Parathyroid adenoma (tissue), 2 donors: Measurements from ENCODE around the gene SRGAP2C.
"Not testable (repeated sequence)": the region's sequence is repeated elsewhere in the genome, so short reads cannot be mapped to it uniquely, and the experiment has no call there.

Experiments
- H2AFZ ChIP-seq: fragments of 300-600 bp; sonication (generic); one replicate; pipeline ENCODE4 v1.7.0; 2017; ENCODE audit warnings: antibody characterized with exemption, mild to moderate bottlenecking
- H3K27ac ChIP-seq: fragments of 300-600 bp; sonication (generic); one replicate; pipeline ENCODE4 v1.7.0; 2017
- H3K27me3 ChIP-seq: fragments of 300-600 bp; sonication (generic); one replicate; pipeline ENCODE4 v1.7.0; 2017; ENCODE audit warnings: low read length; ENCODE audit not compliant: control insufficient read depth, insufficient read depth
- H3K36me3 ChIP-seq: fragments of 300-600 bp; sonication (generic); one replicate; pipeline ENCODE4 v1.7.0; 2017; ENCODE audit warnings: low read length; ENCODE audit not compliant: control insufficient read depth, insufficient read depth
- H3K4me1 ChIP-seq: fragments of 300-600 bp; sonication (generic); one replicate; pipeline ENCODE4 v1.7.0; 2017; ENCODE audit warnings: control low read depth
- H3K4me2 ChIP-seq: fragments of 300-600 bp; sonication (generic); one replicate; pipeline ENCODE4 v1.7.0; 2017; ENCODE audit warnings: low read length
- H3K4me3 ChIP-seq: fragments of 300-600 bp; sonication (generic); one replicate; pipeline ENCODE4 v1.7.0; 2017; ENCODE audit warnings: low read depth, low read length
- H3K79me2 ChIP-seq: fragments of 300-600 bp; sonication (generic); one replicate; pipeline ENCODE4 v1.7.0; 2017; ENCODE audit warnings: control low read depth
- H3K9ac ChIP-seq: fragments of 300-600 bp; sonication (generic); one replicate; pipeline ENCODE4 v1.7.0; 2017; ENCODE audit warnings: mild to moderate bottlenecking
- H3K9me3 ChIP-seq: fragments of 300-600 bp; sonication (generic); one replicate; pipeline ENCODE4 v1.7.0; 2017; ENCODE audit warnings: low read length; ENCODE audit not compliant: control insufficient read depth
- donor health status: primary hyperparathyroidism.

The SRGAP2C gene

DNA sequence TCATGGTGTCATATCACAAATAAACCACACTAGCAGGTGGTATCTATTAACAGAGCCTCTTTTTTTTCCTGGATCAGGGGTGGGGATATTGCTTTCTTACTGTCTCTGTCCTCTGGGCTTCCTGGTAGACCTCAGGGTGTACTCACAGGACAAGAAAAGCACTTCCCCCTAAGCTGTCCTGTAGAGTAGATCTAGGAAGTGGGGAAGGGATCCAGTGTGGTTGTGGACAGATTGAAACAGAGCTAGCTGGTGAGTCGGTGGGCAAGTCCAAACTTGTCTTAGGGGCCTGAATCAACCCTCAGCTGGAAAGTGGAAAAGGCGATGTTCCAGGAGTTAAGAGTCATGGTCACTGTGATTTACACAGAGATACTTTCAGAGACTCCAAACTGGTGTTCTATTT is 96.7 kb downstream of the SRGAP2C start:
- not testable (repeated sequence) for H3K9ac ChIP-seq, H3K27me3 ChIP-seq, H3K4me3 ChIP-seq, H3K4me1 ChIP-seq, H3K4me2 ChIP-seq, H2AFZ ChIP-seq, H3K79me2 ChIP-seq, H3K9me3 ChIP-seq, H3K36me3 ChIP-seq, H3K27ac ChIP-seq

DNA sequence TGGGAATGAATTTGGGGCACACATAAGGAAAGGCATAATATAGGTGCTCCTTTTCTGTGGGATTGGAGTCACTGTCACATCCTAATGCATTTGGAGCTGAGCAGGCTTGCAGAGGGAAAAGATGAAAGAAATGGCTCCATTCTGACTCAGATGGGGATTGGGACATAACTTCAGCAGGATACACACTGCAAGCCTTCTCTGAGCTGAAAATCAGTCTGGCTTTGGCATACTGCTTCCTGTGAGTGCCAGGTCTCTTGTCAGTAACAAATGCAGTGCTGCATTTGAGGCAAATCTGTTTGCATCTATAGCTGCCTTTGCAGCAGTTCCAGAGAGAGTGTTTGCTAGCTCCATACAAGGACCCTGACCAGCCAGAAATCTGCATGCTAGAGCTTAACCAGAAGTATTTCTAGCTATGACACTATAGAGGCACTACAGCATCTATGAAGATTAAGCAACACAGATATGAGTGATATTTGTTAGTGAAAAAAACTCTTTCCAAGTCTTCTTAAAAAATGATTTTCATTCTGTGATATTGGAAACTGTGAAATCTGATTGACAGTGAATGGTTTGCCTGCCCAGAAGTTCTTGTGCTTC is 98.9 kb downstream of the SRGAP2C start:
- not testable (repeated sequence) for H3K4me3 ChIP-seq, H3K27ac ChIP-seq

DNA sequence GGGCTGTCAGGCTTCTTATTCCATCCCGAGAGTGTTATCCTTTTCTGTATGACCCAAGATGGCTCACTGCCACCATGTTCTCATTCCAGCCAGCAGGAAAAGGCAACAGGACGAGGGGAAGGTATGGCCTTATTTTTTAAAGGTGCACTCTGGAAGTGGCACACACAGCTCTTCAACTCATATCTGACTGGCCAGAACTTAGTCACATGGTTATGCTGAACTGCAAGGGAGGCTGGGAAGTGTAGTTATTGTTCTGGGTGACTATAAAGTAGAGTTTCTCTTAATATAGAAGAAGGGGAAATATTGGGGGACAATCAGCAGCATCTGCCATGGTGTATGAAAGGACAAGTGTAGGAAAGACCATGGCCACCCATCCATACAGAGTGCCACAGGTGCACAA is 107.8 kb downstream of the SRGAP2C start:
- H3K9ac ChIP-seq, H3K27me3 ChIP-seq, H3K4me2 ChIP-seq, H3K79me2 ChIP-seq, H3K27ac ChIP-seq, H3K9me3 ChIP-seq, H3K36me3 ChIP-seq, H3K4me3 ChIP-seq, H2AFZ ChIP-seq, H3K4me1 ChIP-seq: not testable (repeated sequence)

More for the DNA sequence above, 98.9 kb downstream of the SRGAP2C start:
- H3K4me2 ChIP-seq, H3K27me3 ChIP-seq, H3K36me3 ChIP-seq, H3K9ac ChIP-seq, H3K9me3 ChIP-seq, H3K4me1 ChIP-seq, H2AFZ ChIP-seq, H3K79me2 ChIP-seq: not testable (repeated sequence)

DNA sequence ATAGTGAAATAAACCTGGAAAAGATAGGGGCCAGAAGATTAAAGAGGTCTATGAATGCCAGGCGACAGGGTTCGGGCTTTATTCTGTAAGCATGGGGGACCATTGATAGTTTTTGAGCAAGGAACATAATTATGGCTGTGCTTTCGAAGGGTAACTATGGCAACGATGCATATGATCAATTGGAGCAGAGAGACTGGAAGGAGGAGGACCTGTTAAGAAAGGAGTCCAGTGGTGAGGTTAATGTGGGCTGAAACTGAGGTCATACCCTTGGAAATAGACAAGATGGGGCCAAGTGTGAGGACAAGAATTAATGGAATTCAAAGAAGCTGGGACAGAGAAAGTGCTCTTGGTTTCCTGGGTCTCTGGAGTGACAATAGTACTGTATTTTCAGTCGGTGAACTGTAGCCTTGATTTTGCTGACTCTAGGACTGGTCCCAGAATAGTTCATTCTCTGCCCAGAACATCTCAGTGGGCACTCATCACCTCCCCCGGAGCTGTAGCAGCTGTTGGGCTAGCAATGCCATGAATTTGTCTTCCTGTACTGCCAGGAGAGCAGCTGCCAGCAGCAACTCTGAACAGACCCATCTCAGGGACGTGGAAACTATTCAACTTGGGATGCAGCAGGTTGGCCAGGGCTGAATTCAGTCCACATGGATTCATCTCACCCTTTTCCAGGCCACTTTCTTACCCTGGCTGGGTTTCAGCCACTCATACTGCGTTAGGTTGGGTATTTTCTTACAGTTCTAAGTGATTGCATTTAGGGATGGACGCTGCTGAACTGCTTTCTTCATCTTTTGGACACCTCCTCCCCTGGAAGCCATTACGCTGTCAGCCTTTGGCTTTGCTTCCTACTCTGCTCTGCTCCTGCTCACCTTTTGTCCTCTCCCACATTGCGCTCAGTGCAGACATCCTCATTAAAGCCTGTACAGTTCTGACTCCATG is 108.8 kb downstream of the SRGAP2C start:
- H3K9me3 ChIP-seq, H3K27ac ChIP-seq, H3K4me1 ChIP-seq, H2AFZ ChIP-seq, H3K4me2 ChIP-seq, H3K27me3 ChIP-seq, H3K9ac ChIP-seq, H3K79me2 ChIP-seq, H3K36me3 ChIP-seq, H3K4me3 ChIP-seq: not testable (repeated sequence)

DNA sequence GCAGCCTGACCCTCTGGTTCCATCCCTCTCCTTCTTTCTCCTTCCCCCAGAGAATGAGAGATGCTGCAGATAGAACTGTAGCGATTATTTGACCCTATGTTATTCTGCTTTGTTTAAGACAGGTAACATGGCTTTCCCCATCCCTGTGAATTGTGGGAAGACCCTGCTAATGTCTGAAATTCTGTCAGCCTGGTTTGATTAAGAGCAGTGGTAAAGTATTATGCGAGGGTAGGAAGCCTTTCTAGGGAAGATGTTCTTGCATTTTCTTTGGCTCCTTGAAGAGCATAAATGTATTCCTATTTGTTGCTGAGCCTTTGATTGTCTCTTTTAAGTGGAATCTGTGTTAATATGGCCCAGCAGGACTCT is 109.4 kb downstream of the SRGAP2C start:
- H3K27me3 ChIP-seq, H3K4me1 ChIP-seq, H3K79me2 ChIP-seq, H3K36me3 ChIP-seq, H3K27ac ChIP-seq, H3K9ac ChIP-seq, H2AFZ ChIP-seq, H3K4me3 ChIP-seq, H3K9me3 ChIP-seq, H3K4me2 ChIP-seq: not testable (repeated sequence)

DNA sequence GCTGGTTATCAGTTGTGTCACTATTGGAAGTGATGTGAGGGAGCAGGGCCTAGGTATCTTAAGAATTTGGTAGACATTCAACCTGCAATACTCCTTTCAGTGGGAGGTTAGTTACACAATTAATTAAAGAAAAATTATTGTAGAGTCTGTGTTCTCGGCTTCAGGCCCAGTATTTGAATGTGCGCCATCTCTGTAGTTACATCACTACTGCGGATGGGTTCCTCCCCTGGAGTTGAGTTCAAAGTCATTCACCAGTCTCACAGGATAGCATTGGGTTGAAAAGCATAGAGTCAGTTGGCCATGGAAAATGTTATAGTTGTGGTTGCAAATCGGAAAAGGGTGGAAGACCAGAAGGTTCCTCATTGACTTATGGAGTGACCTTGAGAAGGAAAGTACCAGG is 111.8 kb downstream of the SRGAP2C start:
- H3K4me3 ChIP-seq, H3K79me2 ChIP-seq, H3K4me2 ChIP-seq, H3K9me3 ChIP-seq, H3K36me3 ChIP-seq, H3K27me3 ChIP-seq, H3K4me1 ChIP-seq, H2AFZ ChIP-seq, H3K27ac ChIP-seq, H3K9ac ChIP-seq: not testable (repeated sequence)

DNA sequence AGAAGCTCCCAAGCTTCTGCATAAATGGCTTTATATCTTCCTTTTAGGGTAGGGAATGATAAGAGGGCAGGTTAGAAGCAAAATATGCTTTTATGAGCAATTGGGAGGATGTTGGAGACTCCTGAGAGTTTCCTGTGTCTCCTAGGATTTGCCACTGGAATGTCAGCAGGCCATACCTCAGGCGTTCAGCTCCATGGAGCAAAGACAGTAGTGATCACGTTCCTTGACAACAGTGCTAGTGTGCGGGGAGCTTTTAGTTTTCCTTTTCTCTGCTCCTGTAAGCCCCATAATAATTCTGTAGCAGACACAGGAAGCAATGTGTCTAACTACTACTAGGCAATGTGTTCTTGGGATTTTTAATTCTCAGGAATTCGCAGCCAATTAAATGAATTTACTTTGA is 113.8 kb downstream of the SRGAP2C start:
- H3K4me1 ChIP-seq, H3K27ac ChIP-seq, H3K9me3 ChIP-seq, H3K9ac ChIP-seq, H2AFZ ChIP-seq, H3K4me3 ChIP-seq, H3K27me3 ChIP-seq, H3K4me2 ChIP-seq, H3K36me3 ChIP-seq, H3K79me2 ChIP-seq: not testable (repeated sequence)

DNA sequence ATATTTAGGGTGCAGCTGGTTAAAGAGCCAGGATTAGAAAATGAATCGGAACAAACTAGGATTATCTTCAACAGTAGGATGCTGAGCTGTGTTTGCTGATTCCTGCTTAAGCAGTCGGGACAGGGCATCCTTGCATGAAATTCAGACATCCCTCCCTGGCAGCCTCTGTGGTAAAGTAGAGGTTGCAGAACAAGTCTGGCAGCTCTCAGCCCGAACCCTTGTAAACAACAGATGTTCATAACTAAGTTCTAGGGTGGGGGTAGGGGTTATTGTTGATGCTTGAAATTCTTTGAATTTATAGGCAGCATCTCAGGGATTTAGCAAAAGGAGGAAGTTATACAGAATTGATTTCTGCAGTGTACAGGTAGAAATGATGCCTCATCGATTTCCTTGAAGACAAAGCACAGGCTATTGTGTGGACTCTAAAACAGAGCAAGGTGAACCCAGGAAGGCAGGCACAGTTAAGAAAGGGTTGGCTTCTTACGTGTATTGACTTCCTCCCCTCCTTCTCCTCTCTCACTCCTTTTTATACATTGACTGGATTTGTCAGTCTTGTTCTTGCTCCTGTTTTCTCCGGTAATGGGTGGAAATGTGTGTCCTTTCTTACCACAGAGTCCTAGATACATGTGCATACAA is 114.9 kb downstream of the SRGAP2C start:
- H3K36me3 ChIP-seq, H3K79me2 ChIP-seq, H3K4me3 ChIP-seq, H3K9ac ChIP-seq, H3K27ac ChIP-seq, H2AFZ ChIP-seq, H3K4me1 ChIP-seq, H3K27me3 ChIP-seq, H3K4me2 ChIP-seq, H3K9me3 ChIP-seq: not testable (repeated sequence)

DNA sequence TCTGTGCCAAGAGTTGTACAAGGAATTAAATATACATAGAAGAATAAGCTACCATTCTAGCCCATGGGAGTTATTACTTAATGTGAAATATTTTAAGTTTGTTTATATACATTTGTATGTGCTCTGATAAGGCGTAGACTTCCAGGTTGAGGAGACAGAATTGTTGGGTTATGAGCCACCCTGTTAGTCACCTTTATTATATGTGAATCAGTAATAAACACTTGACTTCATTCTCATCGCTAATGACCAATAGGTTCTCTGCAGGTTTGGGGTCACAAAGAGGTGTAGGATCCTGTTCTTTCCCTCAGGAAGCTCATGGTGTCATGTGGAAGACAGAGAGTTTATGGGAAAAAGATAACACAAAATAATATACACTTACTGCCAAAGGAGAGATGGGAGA is 117.1 kb downstream of the SRGAP2C start:
- H3K27ac ChIP-seq, H3K27me3 ChIP-seq, H3K36me3 ChIP-seq: not testable (repeated sequence)

DNA sequence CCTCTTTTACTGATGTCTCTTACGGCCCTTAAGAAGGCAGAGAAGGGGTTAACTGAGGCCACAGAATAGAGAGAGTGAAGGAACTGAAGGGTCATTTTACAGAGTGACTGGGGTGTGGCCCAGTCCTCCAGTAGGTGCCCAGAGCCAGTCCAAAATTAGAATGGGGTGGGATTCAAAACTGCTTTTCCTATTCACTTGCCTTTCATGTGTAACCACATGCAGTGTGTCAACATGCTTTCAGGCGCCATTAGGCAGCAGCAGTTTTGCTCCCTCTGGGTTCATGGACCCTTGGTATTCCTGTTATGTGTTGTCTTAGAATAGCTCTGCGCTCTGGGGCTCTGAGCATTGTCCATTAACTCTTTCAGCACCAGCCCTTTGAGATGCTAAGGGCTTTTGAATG is 123.0 kb downstream of the SRGAP2C start:
- H2AFZ ChIP-seq, H3K4me3 ChIP-seq, H3K4me1 ChIP-seq, H3K79me2 ChIP-seq, H3K9ac ChIP-seq, H3K36me3 ChIP-seq, H3K27me3 ChIP-seq, H3K9me3 ChIP-seq, H3K4me2 ChIP-seq, H3K27ac ChIP-seq: not testable (repeated sequence)

More for the DNA sequence above, 117.1 kb downstream of the SRGAP2C start:
- H2AFZ ChIP-seq, H3K4me2 ChIP-seq, H3K9me3 ChIP-seq, H3K79me2 ChIP-seq, H3K4me3 ChIP-seq, H3K4me1 ChIP-seq, H3K9ac ChIP-seq: not testable (repeated sequence)

DNA sequence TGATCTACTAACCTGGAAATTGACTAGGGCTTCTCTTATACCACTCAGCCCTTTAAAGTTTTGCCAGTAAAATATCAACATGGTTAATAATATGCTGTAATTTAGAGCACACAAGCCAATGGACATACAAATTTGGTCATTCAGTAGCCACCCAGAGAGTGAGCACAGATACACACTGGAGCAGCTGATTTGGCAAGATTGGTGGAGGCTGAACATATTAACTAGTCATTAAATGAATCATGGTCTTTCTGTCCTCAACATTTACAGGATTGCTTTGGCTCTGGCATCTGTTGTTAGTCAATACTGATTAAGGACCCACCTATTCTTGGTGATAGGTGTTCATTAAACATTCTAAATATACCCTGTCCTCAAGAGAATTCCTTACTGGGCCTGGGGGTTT is 130.7 kb downstream of the SRGAP2C start:
- not testable (repeated sequence) for H2AFZ ChIP-seq, H3K9ac ChIP-seq, H3K27ac ChIP-seq, H3K4me1 ChIP-seq, H3K9me3 ChIP-seq, H3K27me3 ChIP-seq, H3K36me3 ChIP-seq, H3K4me2 ChIP-seq, H3K4me3 ChIP-seq, H3K79me2 ChIP-seq
